Measurements from ENCODE around the gene CD14. TPM values are rescaled to one million over a fixed set of nuclear protein-coding genes. Genes with fewer than 3 reads are reported as not detected.

The CD14 gene
- total RNA-seq, 1 experiment from 2014 or later: 0.63 TPM

DNA sequence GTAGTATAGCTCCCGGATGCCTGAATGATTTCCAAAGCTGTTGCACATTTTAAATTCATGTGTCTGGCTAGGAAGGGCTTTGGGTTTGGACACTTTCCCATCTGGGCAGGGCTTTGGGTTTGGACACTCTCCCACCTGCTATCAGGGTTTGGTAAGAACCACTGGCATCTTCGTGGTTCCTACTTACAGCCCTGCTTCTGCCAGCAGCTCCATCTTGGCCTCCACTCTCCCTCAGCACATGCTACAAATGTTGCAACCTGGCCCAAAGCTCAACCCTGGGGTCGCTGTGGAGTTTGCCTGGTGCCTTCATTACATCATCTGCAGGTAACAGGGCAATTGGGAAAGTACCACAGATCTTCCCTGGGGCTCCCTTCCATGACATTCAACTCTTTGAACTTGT lies 9.7 kb upstream of the CD14 start:
- CTCF ChIA-PET: no interaction called here
- DNase-seq (ENCODE audit: low spot score) (no peak), ATAC-seq (no peak)
- H3K4me1 Mint-ChIP-seq: peaks cover 20% of the 10 kb centered on the region
- H3K9me3 Mint-ChIP-seq: peaks cover 6% of the 10 kb centered on the region
- POLR2A ChIA-PET: no interaction called here
- no peak overlapping the region for H3K27ac Mint-ChIP-seq
- no peak overlapping the region for H3K4me3 Mint-ChIP-seq
- H3K27me3 Mint-ChIP-seq (ENCODE audit: low read depth): 0 out of 2 replicates have a peak, but pooled peaks cover 2% of the 10 kb centered on the region
- TF ChIP-seq, protein P1, sequence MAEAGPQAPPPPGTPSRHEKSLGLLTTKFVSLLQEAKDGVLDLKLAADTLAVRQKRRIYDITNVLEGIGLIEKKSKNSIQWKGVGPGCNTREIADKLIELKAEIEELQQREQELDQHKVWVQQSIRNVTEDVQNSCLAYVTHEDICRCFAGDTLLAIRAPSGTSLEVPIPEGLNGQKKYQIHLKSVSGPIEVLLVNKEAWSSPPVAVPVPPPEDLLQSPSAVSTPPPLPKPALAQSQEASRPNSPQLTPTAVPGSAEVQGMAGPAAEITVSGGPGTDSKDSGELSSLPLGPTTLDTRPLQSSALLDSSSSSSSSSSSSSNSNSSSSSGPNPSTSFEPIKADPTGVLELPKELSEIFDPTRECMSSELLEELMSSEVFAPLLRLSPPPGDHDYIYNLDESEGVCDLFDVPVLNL (CRISPR knock-in tag; IDR thresholded peaks at IDR 0.05; ENCODE audit: borderline replicate concordance, low read depth): no peak
- TF ChIP-seq KAT7 (CRISPR knock-in tag; IDR thresholded peaks at IDR 0.05; ENCODE audit: borderline replicate concordance) (no peak), GABPB1 (CRISPR knock-in tag; IDR thresholded peaks at IDR 0.05) (peak; percentile 58; the same call in 1 of the 2 replicates), NFE2L1 (CRISPR knock-in tag; IDR thresholded peaks at IDR 0.05) (no peak)
- H3K36me3 Mint-ChIP-seq: peaks cover 35% of the 10 kb centered on the region

DNA sequence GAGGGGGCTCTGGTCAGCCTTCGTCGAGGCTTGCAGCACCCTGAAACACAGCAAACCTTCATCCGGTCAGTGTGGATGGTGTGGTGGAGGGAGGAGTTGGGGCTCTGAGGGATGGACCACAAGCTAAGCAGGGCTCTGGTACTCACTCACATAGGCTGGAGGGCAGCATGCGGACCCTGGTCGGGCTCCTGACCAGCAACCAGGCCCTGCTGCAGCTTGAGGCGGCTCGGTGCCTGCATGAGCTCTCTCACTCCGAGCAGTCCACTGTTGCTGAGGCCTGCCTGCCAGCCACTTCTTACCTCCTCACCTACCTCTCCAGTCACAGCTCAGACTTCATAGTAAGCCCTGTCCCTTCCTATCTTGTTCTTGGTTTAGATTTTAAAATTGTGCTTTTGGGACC lies 8.7 kb upstream of the CD14 start:
- H3K27me3 Mint-ChIP-seq (ENCODE audit: low read depth): 0 out of 2 replicates have a peak, but pooled peaks cover 2% of the 10 kb centered on the region
- H3K4me3 Mint-ChIP-seq: no peak overlapping the region
- TF ChIP-seq ZNF263 (CRISPR knock-in tag; IDR thresholded peaks at IDR 0.05; ENCODE audit: low read depth): no peak
- TF ChIP-seq, protein P2, sequence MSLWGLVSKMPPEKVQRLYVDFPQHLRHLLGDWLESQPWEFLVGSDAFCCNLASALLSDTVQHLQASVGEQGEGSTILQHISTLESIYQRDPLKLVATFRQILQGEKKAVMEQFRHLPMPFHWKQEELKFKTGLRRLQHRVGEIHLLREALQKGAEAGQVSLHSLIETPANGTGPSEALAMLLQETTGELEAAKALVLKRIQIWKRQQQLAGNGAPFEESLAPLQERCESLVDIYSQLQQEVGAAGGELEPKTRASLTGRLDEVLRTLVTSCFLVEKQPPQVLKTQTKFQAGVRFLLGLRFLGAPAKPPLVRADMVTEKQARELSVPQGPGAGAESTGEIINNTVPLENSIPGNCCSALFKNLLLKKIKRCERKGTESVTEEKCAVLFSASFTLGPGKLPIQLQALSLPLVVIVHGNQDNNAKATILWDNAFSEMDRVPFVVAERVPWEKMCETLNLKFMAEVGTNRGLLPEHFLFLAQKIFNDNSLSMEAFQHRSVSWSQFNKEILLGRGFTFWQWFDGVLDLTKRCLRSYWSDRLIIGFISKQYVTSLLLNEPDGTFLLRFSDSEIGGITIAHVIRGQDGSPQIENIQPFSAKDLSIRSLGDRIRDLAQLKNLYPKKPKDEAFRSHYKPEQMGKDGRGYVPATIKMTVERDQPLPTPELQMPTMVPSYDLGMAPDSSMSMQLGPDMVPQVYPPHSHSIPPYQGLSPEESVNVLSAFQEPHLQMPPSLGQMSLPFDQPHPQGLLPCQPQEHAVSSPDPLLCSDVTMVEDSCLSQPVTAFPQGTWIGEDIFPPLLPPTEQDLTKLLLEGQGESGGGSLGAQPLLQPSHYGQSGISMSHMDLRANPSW (CRISPR knock-in tag; conservative IDR thresholded peaks at IDR 0.05; ENCODE audit: low read depth): no peak
- TF ChIP-seq ETV6 (CRISPR knock-in tag; IDR thresholded peaks at IDR 0.05): no peak
- no peak for TF ChIP-seq JUN (CRISPR knock-in tag; IDR thresholded peaks at IDR 0.05)
- TF ChIP-seq, protein P3, sequence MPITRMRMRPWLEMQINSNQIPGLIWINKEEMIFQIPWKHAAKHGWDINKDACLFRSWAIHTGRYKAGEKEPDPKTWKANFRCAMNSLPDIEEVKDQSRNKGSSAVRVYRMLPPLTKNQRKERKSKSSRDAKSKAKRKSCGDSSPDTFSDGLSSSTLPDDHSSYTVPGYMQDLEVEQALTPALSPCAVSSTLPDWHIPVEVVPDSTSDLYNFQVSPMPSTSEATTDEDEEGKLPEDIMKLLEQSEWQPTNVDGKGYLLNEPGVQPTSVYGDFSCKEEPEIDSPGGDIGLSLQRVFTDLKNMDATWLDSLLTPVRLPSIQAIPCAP (CRISPR knock-in tag; IDR thresholded peaks at IDR 0.05): no peak
- no peak for TF ChIP-seq IRF2 (CRISPR knock-in tag; IDR thresholded peaks at IDR 0.05; ENCODE audit: borderline replicate concordance, low read depth)
- TF ChIP-seq TEAD4 (CRISPR knock-in tag; IDR thresholded peaks at IDR 0.05): no peak
- TF ChIP-seq PRRX2 (CRISPR knock-in tag; IDR thresholded peaks at IDR 0.05): no peak
- TF ChIP-seq RORB (CRISPR knock-in tag; IDR thresholded peaks at IDR 0.05): no peak
- TF ChIP-seq SMAD3 (CRISPR knock-in tag; IDR thresholded peaks at IDR 0.05; ENCODE audit: borderline replicate concordance): no peak
- TF ChIP-seq, protein P4, sequence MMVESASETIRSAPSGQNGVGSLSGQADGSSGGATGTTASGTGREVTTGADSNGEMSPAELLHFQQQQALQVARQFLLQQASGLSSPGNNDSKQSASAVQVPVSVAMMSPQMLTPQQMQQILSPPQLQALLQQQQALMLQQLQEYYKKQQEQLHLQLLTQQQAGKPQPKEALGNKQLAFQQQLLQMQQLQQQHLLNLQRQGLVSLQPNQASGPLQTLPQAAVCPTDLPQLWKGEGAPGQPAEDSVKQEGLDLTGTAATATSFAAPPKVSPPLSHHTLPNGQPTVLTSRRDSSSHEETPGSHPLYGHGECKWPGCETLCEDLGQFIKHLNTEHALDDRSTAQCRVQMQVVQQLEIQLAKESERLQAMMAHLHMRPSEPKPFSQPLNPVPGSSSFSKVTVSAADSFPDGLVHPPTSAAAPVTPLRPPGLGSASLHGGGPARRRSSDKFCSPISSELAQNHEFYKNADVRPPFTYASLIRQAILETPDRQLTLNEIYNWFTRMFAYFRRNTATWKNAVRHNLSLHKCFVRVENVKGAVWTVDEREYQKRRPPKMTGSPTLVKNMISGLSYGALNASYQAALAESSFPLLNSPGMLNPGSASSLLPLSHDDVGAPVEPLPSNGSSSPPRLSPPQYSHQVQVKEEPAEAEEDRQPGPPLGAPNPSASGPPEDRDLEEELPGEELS (CRISPR knock-in tag; IDR thresholded peaks at IDR 0.05): no peak
- peaks cover 20% of the 10 kb centered on the region for H3K4me1 Mint-ChIP-seq
- H3K27ac Mint-ChIP-seq: no peak overlapping the region
- ATAC-seq (no peak), DNase-seq (ENCODE audit: low spot score) (no peak)
- H3K9me3 Mint-ChIP-seq: peaks cover 6% of the 10 kb centered on the region
- H3K36me3 Mint-ChIP-seq: peaks cover 35% of the 10 kb centered on the region
- CTCF ChIA-PET: interaction anchor here (1.0 kb wide), 1 partner anchor 279 kb away, joined by 3 read pairs; no protein-coding TSS in a partner anchor
- POLR2A ChIA-PET: interaction anchor here (1.6 kb wide), 1 partner anchor 94 kb away, joined by 3 read pairs; the partner anchor contains the start of gene EIF4EBP3

All from WTC11 (cell line).